Body of pancreas (tissue), 4 donors: ENCODE measurements around the gene ANXA4. TPM values are rescaled to one million over a fixed set of nuclear protein-coding genes. Genes with fewer than 3 reads are reported as not detected.
"Not testable (repeated sequence)": the region's sequence is repeated elsewhere in the genome, so short reads cannot be mapped to it uniquely, and the experiment has no call there.

ENCODE experiments used
- ATAC-seq: fragments of 150-250 bp; one replicate; pipeline ENCODE4 v1.9.1; 2016
- DNase-seq, 4 donors: peaks; one replicate each; pipeline ENCODE4 v3.0.0-alpha.2; 2019
- H3K27ac ChIP-seq, 4 donors: fragments of 200-600 bp; sonication (generic); 1 replicate in 3 of 4; 2 replicates in 1 of 4; pipeline versions ENCODE4 v1.5.1 to v1.6.1; 2016 to 2019; ENCODE audit warnings: mild to moderate bottlenecking in 1 of 4, mixed read lengths in 1 of 4, moderate library complexity in 1 of 4
- H3K27me3 ChIP-seq, 2 donors: fragments of 200-600 bp; sonication (generic); one replicate each; pipeline ENCODE4 v1.6.0; 2016; ENCODE audit warnings: mild to moderate bottlenecking in 1 of 2
- H3K36me3 ChIP-seq, 2 donors: fragments of 200-600 bp; sonication (generic); replicated peaks in 1 of 2; 2 replicates each; pipeline ENCODE4 v1.5.1; 2016; ENCODE audit warnings: low read depth in 2 of 2; ENCODE audit not compliant: insufficient read depth in 1 of 2
- H3K4me1 ChIP-seq: fragments of 200-600 bp; sonication (generic); one replicate; pipeline ENCODE4 v1.6.0; 2016
- H3K4me3 ChIP-seq, 2 donors: fragments of 200-600 bp; sonication (generic); 1 replicate in 1 of 2; 2 replicates in 1 of 2; pipeline ENCODE4 v1.5.1; 2016 to 2019
- H3K9me3 ChIP-seq, 3 donors: fragments of 200-600 bp; sonication (generic); 1 replicate in 2 of 3; 2 replicates in 1 of 3; pipeline ENCODE4 v1.5.1; 2016
- POLR2A ChIP-seq, 3 donors: fragments of 450-650 bp; IDR thresholded peaks; one replicate each; pipeline ENCODE4 v1.6.1; 2016; ENCODE audit warnings: antibody characterized with exemption in 3 of 3, mild to moderate bottlenecking in 2 of 3
- WGBS, 2 donors: methylation state at CpG; one replicate each; pipeline ENCODE4 v1.1.5; 2017; 5-methylcytosine and 5-hydroxymethylcytosine counted together
- intact Hi-C: fragments of 100-400 bp; cut with DNase I; formaldehyde crosslinking; loops from one replicate; pipeline ENCODE4 v1.15.1; 2023
- total RNA-seq, 2 donors: library from RNA; depleted of rRNA; stranded (reverse); fragments of >200 nt; gene quantifications; one replicate each; pipeline ENCODE4 v1.1.0, GENCODE V29; 2016
- TF ChIP-seq, protein P1 (sequence below), 7 experiments: fragments of 450-650 bp in 4 of 7; fragments of 200-600 bp in 3 of 7; sonication (generic) in 3 of 7; IDR thresholded peaks; one replicate each; pipeline ENCODE4 v1.5.1; 2016 to 2019; ENCODE audit warnings: antibody characterized with exemption in 7 of 7

Gene ANXA4
- total RNA-seq, 2 donors from 2014 or later = 382 to 399 TPM

DNA sequence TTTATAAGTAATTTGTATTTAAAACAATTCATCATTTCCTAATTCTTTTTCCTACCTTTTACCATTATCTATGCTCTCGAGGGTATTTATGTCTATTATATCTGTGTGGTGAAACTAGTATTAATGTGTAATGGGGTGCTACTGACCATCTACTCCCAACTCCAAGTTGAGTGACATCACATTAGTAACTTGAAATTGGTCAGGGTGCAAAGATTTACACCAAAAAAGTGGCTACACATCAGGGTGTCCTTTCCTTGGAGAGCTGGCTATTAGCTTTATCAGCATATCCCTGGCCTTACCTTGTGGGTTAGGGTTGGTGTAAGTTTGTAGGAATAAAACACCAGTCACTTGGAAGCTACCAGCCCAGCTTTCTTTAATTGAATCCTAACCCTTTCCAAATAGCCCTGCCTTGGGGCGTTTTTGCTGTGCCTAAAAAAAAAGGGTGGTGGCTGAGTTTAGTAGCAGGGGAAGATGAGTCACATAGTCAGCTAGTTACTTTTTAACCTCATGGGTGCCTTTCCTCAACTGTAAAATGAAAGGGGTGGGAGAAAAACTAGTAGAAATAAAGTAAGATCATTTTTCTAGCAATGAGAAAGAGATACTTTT is 14.0 kb downstream of the ANXA4 start:
- H3K4me3 ChIP-seq = no peak overlapping the region
- intact Hi-C loops = no loop called here
- H3K27ac ChIP-seq = peak overlapping the region in 2 of 4 donors; percentile 5 to 57
- no peak for TF ChIP-seq POLR2A (IDR thresholded peaks at IDR 0.05)
- TF ChIP-seq, protein P1, sequence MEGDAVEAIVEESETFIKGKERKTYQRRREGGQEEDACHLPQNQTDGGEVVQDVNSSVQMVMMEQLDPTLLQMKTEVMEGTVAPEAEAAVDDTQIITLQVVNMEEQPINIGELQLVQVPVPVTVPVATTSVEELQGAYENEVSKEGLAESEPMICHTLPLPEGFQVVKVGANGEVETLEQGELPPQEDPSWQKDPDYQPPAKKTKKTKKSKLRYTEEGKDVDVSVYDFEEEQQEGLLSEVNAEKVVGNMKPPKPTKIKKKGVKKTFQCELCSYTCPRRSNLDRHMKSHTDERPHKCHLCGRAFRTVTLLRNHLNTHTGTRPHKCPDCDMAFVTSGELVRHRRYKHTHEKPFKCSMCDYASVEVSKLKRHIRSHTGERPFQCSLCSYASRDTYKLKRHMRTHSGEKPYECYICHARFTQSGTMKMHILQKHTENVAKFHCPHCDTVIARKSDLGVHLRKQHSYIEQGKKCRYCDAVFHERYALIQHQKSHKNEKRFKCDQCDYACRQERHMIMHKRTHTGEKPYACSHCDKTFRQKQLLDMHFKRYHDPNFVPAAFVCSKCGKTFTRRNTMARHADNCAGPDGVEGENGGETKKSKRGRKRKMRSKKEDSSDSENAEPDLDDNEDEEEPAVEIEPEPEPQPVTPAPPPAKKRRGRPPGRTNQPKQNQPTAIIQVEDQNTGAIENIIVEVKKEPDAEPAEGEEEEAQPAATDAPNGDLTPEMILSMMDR (IDR thresholded peaks at IDR 0.05) = no peak
- H3K9me3 ChIP-seq = no peaks in the 10 kb centered on the region
- no peak for DNase-seq
- H3K4me1 ChIP-seq = peaks cover 43% of the 10 kb centered on the region
- peak; percentile 42 for ATAC-seq
- H3K27me3 ChIP-seq = no peaks in the 10 kb centered on the region
- no peaks in the 10 kb centered on the region for H3K36me3 ChIP-seq
- 37 to 40% methylated on average over 2 of the region's 2 CpGs for WGBS, 2 donors

DNA sequence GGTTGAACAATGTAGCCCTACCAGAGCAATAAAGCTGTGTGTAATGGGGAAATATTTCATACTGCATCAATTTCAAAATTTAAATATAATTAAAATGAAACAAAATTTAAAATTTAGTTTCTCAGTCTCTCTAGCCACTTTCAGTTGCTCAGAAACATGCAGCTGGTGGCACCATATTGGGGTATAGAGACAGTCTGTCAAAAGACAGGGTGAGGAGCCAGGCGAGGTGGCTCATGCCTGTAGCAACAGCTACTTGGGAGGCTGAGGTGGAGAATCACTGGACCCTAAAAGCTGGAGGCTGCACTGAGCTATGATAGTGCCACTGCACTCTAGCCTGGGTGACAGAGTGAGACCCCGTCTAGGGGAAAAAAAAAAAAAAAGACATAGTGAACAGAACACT is 20.1 kb downstream of the ANXA4 start:
- 61 to 100% methylated on average over 2 of the region's 2 CpGs for WGBS, 2 donors

DNA sequence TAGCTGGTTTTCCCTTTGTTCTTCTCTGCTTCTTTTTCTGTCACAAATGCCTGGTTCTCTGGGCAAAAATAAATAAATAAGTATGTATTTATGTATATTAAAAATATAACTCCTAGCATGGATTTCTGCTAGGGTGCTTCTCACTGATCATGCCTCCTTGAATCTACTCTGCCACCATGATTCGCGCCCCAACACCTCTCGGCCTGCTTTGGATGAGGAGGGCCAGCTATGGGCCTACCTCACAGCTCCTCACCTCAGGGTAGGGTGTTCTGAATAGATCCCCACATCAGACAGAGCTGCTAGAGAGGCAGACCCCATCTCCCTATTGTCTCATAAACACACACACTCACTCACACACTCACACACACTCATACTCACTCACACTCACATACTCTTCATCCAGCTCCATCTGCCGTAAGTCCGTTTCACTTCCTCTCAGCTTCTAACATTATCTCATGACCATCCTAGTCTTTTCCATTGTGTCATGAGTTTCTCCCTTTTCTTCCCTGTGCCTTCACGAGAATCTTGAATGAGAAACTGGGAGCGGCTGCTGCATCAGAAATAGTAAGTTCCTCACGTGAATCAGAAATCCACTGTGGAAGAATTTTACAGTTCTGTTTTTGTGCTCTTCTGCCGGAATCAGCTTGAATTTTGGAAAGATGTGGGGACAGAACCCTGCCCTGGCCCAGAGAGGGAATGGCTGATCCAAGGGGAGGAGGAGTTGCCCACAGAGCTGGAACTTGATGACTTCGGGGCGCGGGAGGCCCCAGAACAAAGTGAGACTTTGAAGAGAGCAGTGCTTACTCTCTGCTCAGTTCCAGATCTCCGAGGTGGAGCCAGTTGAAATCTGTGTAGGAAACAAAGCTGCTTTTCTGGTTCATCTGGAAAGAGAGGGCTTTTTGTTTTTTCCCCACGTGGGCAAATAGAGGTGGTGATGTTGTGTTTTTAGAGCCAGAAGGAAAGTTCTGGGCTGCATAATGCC is 20.9 kb downstream of the ANXA4 start:
- H3K9me3 ChIP-seq = no peaks in the 10 kb centered on the region
- no peaks in the 10 kb centered on the region for H3K27me3 ChIP-seq
- H3K36me3 ChIP-seq = no peaks in the 10 kb centered on the region
- no peak overlapping the region for H3K4me3 ChIP-seq
- TF ChIP-seq POLR2A (IDR thresholded peaks at IDR 0.05) = no peak
- TF ChIP-seq, protein P1 (IDR thresholded peaks at IDR 0.05) = no peak
- H3K4me1 ChIP-seq = peaks cover 37% of the 10 kb centered on the region
- DNase-seq (no peak), ATAC-seq (peak; percentile 30)
- intact Hi-C loops = no loop called here
- WGBS, 2 donors = 73 to 75% methylated on average over 14 of the region's 14 CpGs
- peak overlapping the region in 3 of 4 donors; percentile 16 to 67 (median 52) for H3K27ac ChIP-seq

More for the DNA sequence above, 20.1 kb downstream of the ANXA4 start:
- Histone ChIP-seq H3K27ac (peak overlapping the region in 1 of 4 donors; percentile 67), H3K4me3 (no peak overlapping the region), H3K27me3 (no peaks in the 10 kb centered on the region), H3K9me3 (no peaks in the 10 kb centered on the region), H3K4me1 (peaks cover 31% of the 10 kb centered on the region), H3K36me3 (no peaks in the 10 kb centered on the region)
- intact Hi-C loops = no loop called here
- TF ChIP-seq, protein P1 (IDR thresholded peaks at IDR 0.05) = no peak
- no peak for TF ChIP-seq POLR2A (IDR thresholded peaks at IDR 0.05)
- ATAC-seq (no peak), DNase-seq (no peak)

DNA sequence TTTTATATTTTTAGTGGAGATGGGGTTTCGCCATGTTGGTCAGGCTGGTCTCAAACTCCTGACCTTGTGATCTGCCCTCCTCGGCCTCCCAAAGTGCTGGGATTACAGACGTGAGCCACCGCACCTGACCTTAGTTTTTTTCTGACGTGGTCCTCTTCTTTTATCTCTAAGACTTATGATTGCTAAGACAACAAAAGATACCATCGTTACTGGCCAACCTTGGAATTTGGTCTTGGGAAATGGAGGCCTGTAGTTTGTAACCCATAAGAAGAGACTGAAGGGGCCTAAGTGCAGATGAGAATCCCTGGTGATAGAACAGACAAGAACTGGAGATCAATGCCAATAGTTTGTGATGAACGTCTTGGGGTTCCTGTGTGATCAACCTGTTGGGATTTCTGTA is 21.9 kb downstream of the ANXA4 start:
- Histone ChIP-seq H3K27ac (peak overlapping the region in 1 of 4 donors; percentile 67), H3K4me1 (peaks cover 42% of the 10 kb centered on the region)
- 41 to 55% methylated on average over 7 of the region's 7 CpGs for WGBS, 2 donors
- H3K27me3 ChIP-seq, H3K4me3 ChIP-seq, ATAC-seq, intact Hi-C loops, DNase-seq, H3K36me3 ChIP-seq, H3K9me3 ChIP-seq: not testable (repeated sequence)
